HepG2 (cell line): ENCODE measurements around the gene MED4.

Experiments used
- FOXJ3 ChIP-seq: sonication (generic); formaldehyde crosslinking; IDR thresholded peaks from 2 replicates; pipeline ENCODE4 v1.4.0; 2020; ENCODE audit warnings: missing genetic modification reagents, mild to moderate bottlenecking, borderline replicate concordance
- HDAC6 ChIP-seq: fragments of 200-600 bp; sonication (generic); IDR thresholded peaks from 2 replicates; pipeline ENCODE4 v1.7.0; 2017; ENCODE audit warnings: mild to moderate bottlenecking, antibody characterized with exemption, low read length, low read depth
- RFX5 ChIP-seq: IDR thresholded peaks from 2 replicates; pipeline ENCODE4 v1.6.1; 2011; ENCODE audit warnings: low read depth, low read length, improper control_type of control experiment
- ZBTB21 ChIP-seq: sonication (generic); formaldehyde crosslinking; IDR thresholded peaks from 2 replicates; pipeline ENCODE4 v1.4.0; 2020; ENCODE audit warnings: missing genetic modification reagents
- ZBTB7A ChIP-seq: sonication (generic); formaldehyde crosslinking; IDR thresholded peaks from 2 replicates; pipeline ENCODE4 v1.8.0; 2022; ENCODE audit warnings: mild to moderate bottlenecking, missing genetic modification reagents
- ZNF10 ChIP-seq: sonication (generic); formaldehyde crosslinking; IDR thresholded peaks from 2 replicates; pipeline ENCODE4 v1.4.0; 2020; ENCODE audit warnings: mild to moderate bottlenecking, low read depth, missing genetic modification reagents, borderline replicate concordance
- ZNF607 ChIP-seq: sonication (generic); formaldehyde crosslinking; IDR thresholded peaks from 2 replicates; pipeline ENCODE4 v1.5.1; 2020; ENCODE audit warnings: missing genetic modification reagents, mild to moderate bottlenecking, borderline replicate concordance
- ZNF850 ChIP-seq: sonication (generic); formaldehyde crosslinking; conservative IDR thresholded peaks from 2 replicates; pipeline ENCODE4 v1.9.0; 2021; ENCODE audit warnings: mild to moderate bottlenecking, missing genetic modification reagents
- ZSCAN9 ChIP-seq: IDR thresholded peaks from 2 replicates; pipeline ENCODE4 v1.6.1; 2016; ENCODE audit warnings: borderline replicate concordance
- TF ChIP-seq, protein P1 (sequence below): sonication (generic); formaldehyde crosslinking; IDR thresholded peaks from 2 replicates; pipeline ENCODE4 v1.8.0; 2022; ENCODE audit warnings: mild to moderate bottlenecking, missing genetic modification reagents
- TF ChIP-seq, protein P2 (sequence below): sonication (generic); formaldehyde crosslinking; IDR thresholded peaks from 2 replicates; pipeline ENCODE4 v1.8.0; 2023; ENCODE audit warnings: mild to moderate bottlenecking, missing genetic modification reagents
- TF ChIP-seq, protein P3 (sequence below): sonication (generic); formaldehyde crosslinking; IDR thresholded peaks from 2 replicates; pipeline ENCODE4 v1.5.0; 2020; ENCODE audit warnings: mild to moderate bottlenecking, missing genetic modification reagents, moderate library complexity

DNA sequence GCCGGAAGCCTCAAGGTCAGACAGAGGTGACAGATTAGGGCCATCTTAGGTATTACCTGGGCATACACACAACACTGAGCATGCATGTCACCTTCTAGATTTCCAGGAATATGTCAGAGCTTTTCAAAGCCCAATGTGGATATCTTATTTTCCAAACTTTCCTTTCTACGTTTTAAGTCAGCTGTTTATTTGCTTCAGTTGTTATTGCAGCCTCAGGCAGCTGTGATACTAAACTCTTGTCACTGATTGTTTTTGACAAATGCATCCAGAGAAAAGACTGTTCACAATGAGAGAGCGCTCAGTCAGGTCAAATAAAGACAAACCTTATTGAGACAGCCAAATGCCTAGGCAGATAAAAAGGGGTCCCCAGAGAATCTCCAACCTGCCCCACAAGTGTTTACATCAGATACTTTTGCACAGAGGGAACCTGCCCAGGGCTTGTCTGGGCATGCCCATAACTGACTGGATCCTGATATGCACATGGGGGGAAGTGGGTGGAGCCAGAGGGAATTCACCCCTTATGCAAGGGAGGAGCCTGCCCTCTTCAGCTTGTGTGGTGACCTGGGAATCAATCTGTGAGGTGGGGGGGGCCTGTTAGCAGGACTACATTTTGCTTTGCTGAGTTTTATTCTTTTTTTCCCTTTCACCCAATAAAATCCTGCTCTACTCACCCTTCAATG is 28.5 kb downstream of the MED4 start:
- TF ChIP-seq ZNF10 (CRISPR knock-in tag), result no peak
- no peak for TF ChIP-seq ZSCAN9 (CRISPR knock-in tag)
- no peak for TF ChIP-seq ZBTB7A (CRISPR knock-in tag)
- no peak for TF ChIP-seq FOXJ3 (CRISPR knock-in tag)
- TF ChIP-seq HDAC6, result no peak
- TF ChIP-seq, protein P1, sequence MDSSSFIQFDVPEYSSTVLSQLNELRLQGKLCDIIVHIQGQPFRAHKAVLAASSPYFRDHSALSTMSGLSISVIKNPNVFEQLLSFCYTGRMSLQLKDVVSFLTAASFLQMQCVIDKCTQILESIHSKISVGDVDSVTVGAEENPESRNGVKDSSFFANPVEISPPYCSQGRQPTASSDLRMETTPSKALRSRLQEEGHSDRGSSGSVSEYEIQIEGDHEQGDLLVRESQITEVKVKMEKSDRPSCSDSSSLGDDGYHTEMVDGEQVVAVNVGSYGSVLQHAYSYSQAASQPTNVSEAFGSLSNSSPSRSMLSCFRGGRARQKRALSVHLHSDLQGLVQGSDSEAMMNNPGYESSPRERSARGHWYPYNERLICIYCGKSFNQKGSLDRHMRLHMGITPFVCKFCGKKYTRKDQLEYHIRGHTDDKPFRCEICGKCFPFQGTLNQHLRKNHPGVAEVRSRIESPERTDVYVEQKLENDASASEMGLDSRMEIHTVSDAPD, result no peak
- no peak for TF ChIP-seq ZNF607 (CRISPR knock-in tag)
- TF ChIP-seq, protein P2, sequence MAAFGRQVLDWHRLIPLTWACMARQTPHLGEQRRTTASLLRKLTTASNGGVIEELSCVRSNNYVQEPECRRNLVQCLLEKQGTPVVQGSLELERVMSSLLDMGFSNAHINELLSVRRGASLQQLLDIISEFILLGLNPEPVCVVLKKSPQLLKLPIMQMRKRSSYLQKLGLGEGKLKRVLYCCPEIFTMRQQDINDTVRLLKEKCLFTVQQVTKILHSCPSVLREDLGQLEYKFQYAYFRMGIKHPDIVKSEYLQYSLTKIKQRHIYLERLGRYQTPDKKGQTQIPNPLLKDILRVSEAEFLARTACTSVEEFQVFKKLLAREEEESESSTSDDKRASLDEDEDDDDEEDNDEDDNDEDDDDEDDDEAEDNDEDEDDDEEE (CRISPR knock-in tag), result no peak
- no peak for TF ChIP-seq ZBTB21 (CRISPR knock-in tag)
- TF ChIP-seq, protein P3, sequence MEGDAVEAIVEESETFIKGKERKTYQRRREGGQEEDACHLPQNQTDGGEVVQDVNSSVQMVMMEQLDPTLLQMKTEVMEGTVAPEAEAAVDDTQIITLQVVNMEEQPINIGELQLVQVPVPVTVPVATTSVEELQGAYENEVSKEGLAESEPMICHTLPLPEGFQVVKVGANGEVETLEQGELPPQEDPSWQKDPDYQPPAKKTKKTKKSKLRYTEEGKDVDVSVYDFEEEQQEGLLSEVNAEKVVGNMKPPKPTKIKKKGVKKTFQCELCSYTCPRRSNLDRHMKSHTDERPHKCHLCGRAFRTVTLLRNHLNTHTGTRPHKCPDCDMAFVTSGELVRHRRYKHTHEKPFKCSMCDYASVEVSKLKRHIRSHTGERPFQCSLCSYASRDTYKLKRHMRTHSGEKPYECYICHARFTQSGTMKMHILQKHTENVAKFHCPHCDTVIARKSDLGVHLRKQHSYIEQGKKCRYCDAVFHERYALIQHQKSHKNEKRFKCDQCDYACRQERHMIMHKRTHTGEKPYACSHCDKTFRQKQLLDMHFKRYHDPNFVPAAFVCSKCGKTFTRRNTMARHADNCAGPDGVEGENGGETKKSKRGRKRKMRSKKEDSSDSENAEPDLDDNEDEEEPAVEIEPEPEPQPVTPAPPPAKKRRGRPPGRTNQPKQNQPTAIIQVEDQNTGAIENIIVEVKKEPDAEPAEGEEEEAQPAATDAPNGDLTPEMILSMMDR, result no peak
- no peak for TF ChIP-seq ZNF850 (CRISPR knock-in tag)
- TF ChIP-seq RFX5, result no peak
